K562 (cell line): ENCODE data around the gene FAM50B. TPM values are rescaled to one million over a fixed set of nuclear protein-coding genes. Genes with fewer than 3 reads are reported as not detected.

ENCODE experiments used
- ATAC-seq: fragments of 200-7000 bp; cut with Tn5 transposase; 3 replicates; pipeline ENCODE4 v1.9.1; 2020; ENCODE audit warnings: moderate library complexity
- BruUV-seq: library from RNA; stranded (reverse); fragments of 400-500 nt; replicated peaks from 2 replicates; lab custom pipeline; 2021; lab: Mats Ljungman, UMichigan
- CTCF ChIA-PET: fragments of 300-600 bp; formaldehyde crosslinking; extraction: SDS; loops from one replicate; lab custom pipeline; 2021; ENCODE audit warnings: low intra/inter-chr PET ratio; lab: Yijun Ruan, JAX
- POLR2A ChIA-PET: fragments of 300-600, 350-650 bp; sonication (Branson Sonifier 250); formaldehyde crosslinking; extraction: SDS; loops from one replicate; lab custom pipeline; 2021; ENCODE audit warnings: antibody characterized with exemption, inconsistent platforms; lab: Yijun Ruan, JAX
- DNase-seq, 4 experiments: peaks; one replicate each; pipeline versions ENCODE4 v3.0.0 to v3.0.0-alpha.2; 2011 to 2018; ENCODE audit warnings: low spot score in 3 of 4, mixed read lengths in 3 of 4; ENCODE audit errors: extremely low read depth in 1 of 4
- FAIRE-seq: peaks from 2 replicates; lab custom pipeline; 2011; peaks lifted over from hg19 to GRCh38; lab: Jason Lieb, UNC
- H2AFZ ChIP-seq: 2 replicates; pipeline ENCODE4 v1.6.0; 2011; ENCODE audit warnings: low read depth, low read length, control low read depth, inconsistent platforms
- H3K27ac ChIP-seq: fragments of 200-600 bp; 3 replicates; pipeline ENCODE4 v1.8.0; 2011; ENCODE audit warnings: low read depth, mild to moderate bottlenecking, control low read depth, inconsistent platforms, low read length, moderate library complexity, mixed read lengths; ENCODE audit errors: extremely low read depth
- H3K27me3 ChIP-seq, 2 experiments: fragments of 300-600 bp in 1 of 2; 2 replicates in 1 of 2; 3 replicates in 1 of 2; pipeline versions ENCODE4 v1.6.0 to v1.8.0; 2011; ENCODE audit warnings: inconsistent platforms in 2 of 2, low read length in 2 of 2, mild to moderate bottlenecking in 1 of 2, mixed read lengths in 1 of 2, moderate library complexity in 1 of 2; ENCODE audit not compliant: control insufficient read depth in 2 of 2, insufficient read depth in 2 of 2
- H3K36me3 ChIP-seq: fragments of 300-600 bp; 3 replicates; pipeline ENCODE4 v1.8.0; 2011; ENCODE audit warnings: mild to moderate bottlenecking, low read length, inconsistent platforms; ENCODE audit not compliant: control insufficient read depth, insufficient read depth
- H3K4me1 ChIP-seq, 2 experiments: fragments of 200-600 bp in 1 of 2; replicated peaks in 1 of 2; 2 replicates in 1 of 2; 3 replicates in 1 of 2; pipeline versions ENCODE4 v1.5.1 to v1.8.0; 2011; ENCODE audit warnings: inconsistent platforms in 2 of 2, low read length in 2 of 2, mild to moderate bottlenecking in 1 of 2, mixed read lengths in 1 of 2, moderate library complexity in 1 of 2; ENCODE audit not compliant: control insufficient read depth in 2 of 2, insufficient read depth in 2 of 2
- H3K4me2 ChIP-seq: 2 replicates; pipeline ENCODE4 v1.6.1; 2011; ENCODE audit warnings: low read length, control low read depth, inconsistent platforms, mixed read lengths; ENCODE audit not compliant: insufficient read depth
- H3K4me3 ChIP-seq: fragments of 200-600 bp; sonication (generic), shearing (Covaris generic); 2 replicates; pipeline ENCODE4 v1.5.1; 2016; ENCODE audit warnings: control low read depth, inconsistent platforms
- H3K79me2 ChIP-seq: fragments of 200-600 bp; 3 replicates; pipeline ENCODE4 v1.8.0; 2011; ENCODE audit warnings: low read length, inconsistent platforms; ENCODE audit not compliant: control insufficient read depth, insufficient read depth
- H3K9ac ChIP-seq, 2 experiments: 2 replicates each; pipeline versions ENCODE4 v1.6.0 to v1.6.1; 2011; ENCODE audit warnings: low read depth in 2 of 2, low read length in 2 of 2, control low read depth in 1 of 2, inconsistent platforms in 1 of 2, mild to moderate bottlenecking in 1 of 2, mixed read lengths in 1 of 2; ENCODE audit not compliant: insufficient read depth in 1 of 2
- H3K9me1 ChIP-seq: one replicate; pipeline ENCODE4 v1.6.0; 2011; ENCODE audit warnings: inconsistent platforms, mild to moderate bottlenecking, low read length, moderate library complexity; ENCODE audit not compliant: control insufficient read depth, insufficient read depth
- H3K9me3 ChIP-seq: replicated peaks from 2 replicates; pipeline ENCODE4 v1.5.1; 2011; ENCODE audit warnings: low read depth, low read length, inconsistent platforms; ENCODE audit not compliant: control insufficient read depth, insufficient read depth
- H4K20me1 ChIP-seq: replicated peaks from 2 replicates; pipeline ENCODE4 v1.6.1; 2011; ENCODE audit warnings: low read length, inconsistent platforms, mixed read lengths; ENCODE audit not compliant: control insufficient read depth, insufficient read depth
- ETS2 ChIP-seq: IDR thresholded peaks from 2 replicates; pipeline ENCODE4 v1.6.1; 2016; ENCODE audit warnings: borderline replicate concordance, missing genetic modification characterization, mild to moderate bottlenecking, moderate library complexity, missing compliant biosample characterization; ENCODE audit not compliant: poor library complexity, severe bottlenecking
- HDAC3 ChIP-seq: fragments of 450-650 bp; IDR thresholded peaks from 2 replicates; pipeline ENCODE4 v1.6.1; 2018; ENCODE audit warnings: borderline replicate concordance, mild to moderate bottlenecking, moderate library complexity; ENCODE audit not compliant: partially characterized antibody
- KAT8 ChIP-seq: fragments of 450-650 bp; IDR thresholded peaks from 2 replicates; pipeline ENCODE4 v1.6.1; 2016; ENCODE audit warnings: low read depth, mild to moderate bottlenecking
- MCM3 ChIP-seq: fragments of 450-650 bp; IDR thresholded peaks from 2 replicates; pipeline ENCODE4 v1.6.1; 2016
- MYC ChIP-seq, 2 experiments: fragments of 250-450 bp in 1 of 2; sonication (Bioruptor Pico) in 1 of 2; IDR thresholded peaks; 2 replicates each; pipeline versions ENCODE4 v1.5.1 to v1.6.1; 2012 to 2021; ENCODE audit warnings: low read depth in 2 of 2, borderline replicate concordance in 1 of 2, improper control_type of control experiment in 1 of 2, low read length in 1 of 2, mild to moderate bottlenecking in 1 of 2, moderate library complexity in 1 of 2
- POLR2B ChIP-seq: fragments of 450-650 bp; IDR thresholded peaks from 2 replicates; pipeline ENCODE4 v1.6.1; 2018; ENCODE audit warnings: low read depth; ENCODE audit not compliant: partially characterized antibody
- TSC22D4 ChIP-seq: fragments of 450-650 bp; IDR thresholded peaks from 2 replicates; pipeline ENCODE4 v1.6.1; 2016; ENCODE audit warnings: missing genetic modification characterization, missing biosample characterization, control low read depth
- ZNF143 ChIP-seq: sonication (generic); formaldehyde crosslinking; IDR thresholded peaks from 2 replicates; pipeline ENCODE4 v1.9.0; 2022; ENCODE audit warnings: mild to moderate bottlenecking, missing genetic modification reagents
- WGBS: fragments of 100-300 bp; shearing (Covaris generic); methylation state at CpG from one replicate; pipeline ENCODE4 v1.1.6; 2016; ENCODE audit warnings: low coverage, mixed read lengths; ENCODE audit not compliant: insufficient coverage; ENCODE audit errors: missing lambda C conversion rate; 5-methylcytosine and 5-hydroxymethylcytosine counted together
- in situ Hi-C: fragments of 300-500 bp; cut with MboI; formaldehyde crosslinking; loops from 4 replicates; pipeline ENCODE4 v1.15.0; 2018; ENCODE audit warnings: inconsistent platforms, mixed read lengths
- intact Hi-C: fragments of 100-400 bp; cut with micrococcal nuclease; formaldehyde crosslinking; loops from 2 replicates; pipeline ENCODE4 v1.14.2; 2022
- polyA plus RNA-seq, 8 experiments: library from polyadenylated mRNA; depleted of rRNA in 4 of 8; stranded (reverse) in 5 of 8; unstranded in 3 of 8; fragments of >200 nt; fragmentation: Nextera tagmentation in 2 of 8; fragmentation: Illumina TruSeq in 1 of 8; extraction: Ambion mirVana in 2 of 8; extraction: Trizol in 1 of 8; gene quantifications; 2 replicates each; pipeline versions ENCODE4 v1.2.1 to v1.2.3, GENCODE V29; 2011 to 2014; ENCODE audit warnings: inconsistent platforms in 1 of 8, missing spikeins in 1 of 8
- total RNA-seq, 7 experiments: library from RNA; depleted of rRNA in 6 of 7; stranded (reverse); fragments of >200 nt in 6 of 7; fragmentation: Illumina TruSeq in 2 of 7; extraction: Trizol in 2 of 7; gene quantifications; 2 replicates each; pipeline versions ENCODE4 v1.2.1 to v1.2.3, GENCODE V29; 2011 to 2021; ENCODE audit warnings: low replicate concordance in 1 of 7
- TF ChIP-seq, protein P1 (sequence below): fragments of 450-650 bp; formaldehyde crosslinking; conservative IDR thresholded peaks from 2 replicates; pipeline ENCODE4 v1.4.0; 2022; ENCODE audit warnings: mild to moderate bottlenecking, missing genetic modification characterization
- TF ChIP-seq, protein P2 (sequence below): sonication (generic); formaldehyde crosslinking; IDR thresholded peaks from 2 replicates; pipeline ENCODE4 v1.9.0; 2022; ENCODE audit warnings: mild to moderate bottlenecking, missing genetic modification reagents
- TF ChIP-seq, protein P3 (sequence below): fragments of 450-650 bp; IDR thresholded peaks from 2 replicates; pipeline ENCODE4 v1.6.1; 2017; ENCODE audit warnings: antibody characterized with exemption
- TF ChIP-seq, protein P4 (sequence below): fragments of 450-650 bp; IDR thresholded peaks from 2 replicates; pipeline ENCODE4 v1.6.1; 2016; ENCODE audit warnings: missing biosample characterization, missing genetic modification characterization

Gene FAM50B
- total and polyA plus RNA-seq, 9 of the 15 experiments (the other 6 are each of a cell fraction or from before 2014, with no cell fraction given) = 0.09 to 0.16 (median 0.13) TPM; not detected in 6

DNA sequence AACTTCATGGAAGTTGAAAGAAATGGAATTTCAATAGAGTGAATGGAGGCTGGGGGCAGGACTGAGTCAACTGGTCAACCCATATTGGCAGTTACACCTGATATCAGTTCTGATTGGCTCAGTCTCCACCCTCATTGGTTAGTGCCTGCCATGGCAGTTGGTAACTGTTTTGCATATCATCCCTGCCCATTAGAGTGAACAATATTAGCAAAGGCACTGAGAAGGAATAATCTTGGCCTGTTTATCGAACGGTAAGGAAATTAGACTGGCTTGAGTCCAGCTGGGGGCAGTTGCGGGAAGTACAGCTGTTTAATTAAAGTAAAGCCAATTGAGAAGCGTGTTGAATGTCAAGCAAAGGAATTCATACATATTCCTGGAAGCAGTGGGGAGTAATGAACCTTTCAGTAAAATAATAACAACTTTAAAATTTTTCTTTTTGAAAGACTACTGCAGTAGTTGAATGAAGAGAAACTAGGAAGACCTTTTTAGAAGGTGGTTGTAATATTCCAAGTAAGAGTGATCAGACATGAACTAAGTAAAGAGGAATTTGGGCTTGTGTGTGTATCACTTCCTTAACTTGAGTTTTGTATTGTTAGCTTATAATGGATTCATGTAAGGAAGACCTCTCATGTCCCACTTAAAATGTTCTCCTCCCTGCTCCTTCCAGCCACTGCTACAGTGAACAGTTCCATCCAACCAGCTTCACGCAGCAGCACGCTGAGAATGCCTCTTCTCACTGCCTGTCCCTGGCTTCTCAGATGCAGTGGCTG, 17.2 kb upstream of the FAM50B start:
- peaks cover 11 to 40% of the 10 kb centered on the region in 2 experiments; a peak in 3 of 5 replicates for H3K27me3 ChIP-seq
- intact Hi-C loops = no loop called here
- CTCF ChIA-PET = no interaction called here

More for the DNA sequence above, 17.2 kb upstream of the FAM50B start:
- Histone ChIP-seq H4K20me1 (no peaks in the 10 kb centered on the region), H3K9ac (no peak overlapping the region), H3K36me3 (no peaks in the 10 kb centered on the region), H3K4me3 (no peak overlapping the region), H2AFZ (no peak overlapping the region), H3K27ac (no peak overlapping the region), H3K79me2 (no peaks in the 10 kb centered on the region), H3K4me2 (no peak overlapping the region), H3K9me3 (no peaks in the 10 kb centered on the region), H3K4me1 (no peaks in the 10 kb centered on the region), H3K9me1 (no peaks in the 10 kb centered on the region)
- in situ Hi-C loops = no loop called here
- POLR2A ChIA-PET = interaction anchor here (0.6 kb wide), 1 partner anchor 103 kb away, joined by 3 read pairs; no protein-coding TSS in a partner anchor
- DNase-seq (no peak), FAIRE-seq (no peak), ATAC-seq (no peak)
- no TSS peak for BruUV-seq
- TF ChIP-seq TSC22D4 (tag) (no peak), MCM3 (no peak), ZNF143 (CRISPR knock-in tag) (no peak), MYC (IDR thresholded peaks at IDR 0.05; ENCODE audit: low read depth, low read length) (no peak), MYC (CRISPR knock-in tag; IDR thresholded peaks at IDR 0.05; ENCODE audit: borderline replicate concordance, low read depth) (no peak), KAT8 (no peak), POLR2B (no peak), ETS2 (no peak), HDAC3 (no peak)
- TF ChIP-seq, protein P1, sequence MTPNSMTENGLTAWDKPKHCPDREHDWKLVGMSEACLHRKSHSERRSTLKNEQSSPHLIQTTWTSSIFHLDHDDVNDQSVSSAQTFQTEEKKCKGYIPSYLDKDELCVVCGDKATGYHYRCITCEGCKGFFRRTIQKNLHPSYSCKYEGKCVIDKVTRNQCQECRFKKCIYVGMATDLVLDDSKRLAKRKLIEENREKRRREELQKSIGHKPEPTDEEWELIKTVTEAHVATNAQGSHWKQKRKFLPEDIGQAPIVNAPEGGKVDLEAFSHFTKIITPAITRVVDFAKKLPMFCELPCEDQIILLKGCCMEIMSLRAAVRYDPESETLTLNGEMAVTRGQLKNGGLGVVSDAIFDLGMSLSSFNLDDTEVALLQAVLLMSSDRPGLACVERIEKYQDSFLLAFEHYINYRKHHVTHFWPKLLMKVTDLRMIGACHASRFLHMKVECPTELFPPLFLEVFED (CRISPR knock-in tag) = no peak
- TF ChIP-seq, protein P2, sequence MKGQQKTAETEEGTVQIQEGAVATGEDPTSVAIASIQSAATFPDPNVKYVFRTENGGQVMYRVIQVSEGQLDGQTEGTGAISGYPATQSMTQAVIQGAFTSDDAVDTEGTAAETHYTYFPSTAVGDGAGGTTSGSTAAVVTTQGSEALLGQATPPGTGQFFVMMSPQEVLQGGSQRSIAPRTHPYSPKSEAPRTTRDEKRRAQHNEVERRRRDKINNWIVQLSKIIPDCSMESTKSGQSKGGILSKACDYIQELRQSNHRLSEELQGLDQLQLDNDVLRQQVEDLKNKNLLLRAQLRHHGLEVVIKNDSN (CRISPR knock-in tag) = no peak
- TF ChIP-seq, protein P3, sequence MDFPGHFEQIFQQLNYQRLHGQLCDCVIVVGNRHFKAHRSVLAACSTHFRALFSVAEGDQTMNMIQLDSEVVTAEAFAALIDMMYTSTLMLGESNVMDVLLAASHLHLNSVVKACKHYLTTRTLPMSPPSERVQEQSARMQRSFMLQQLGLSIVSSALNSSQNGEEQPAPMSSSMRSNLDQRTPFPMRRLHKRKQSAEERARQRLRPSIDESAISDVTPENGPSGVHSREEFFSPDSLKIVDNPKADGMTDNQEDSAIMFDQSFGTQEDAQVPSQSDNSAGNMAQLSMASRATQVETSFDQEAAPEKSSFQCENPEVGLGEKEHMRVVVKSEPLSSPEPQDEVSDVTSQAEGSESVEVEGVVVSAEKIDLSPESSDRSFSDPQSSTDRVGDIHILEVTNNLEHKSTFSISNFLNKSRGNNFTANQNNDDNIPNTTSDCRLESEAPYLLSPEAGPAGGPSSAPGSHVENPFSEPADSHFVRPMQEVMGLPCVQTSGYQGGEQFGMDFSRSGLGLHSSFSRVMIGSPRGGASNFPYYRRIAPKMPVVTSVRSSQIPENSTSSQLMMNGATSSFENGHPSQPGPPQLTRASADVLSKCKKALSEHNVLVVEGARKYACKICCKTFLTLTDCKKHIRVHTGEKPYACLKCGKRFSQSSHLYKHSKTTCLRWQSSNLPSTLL = no peak
- TF ChIP-seq, protein P4, sequence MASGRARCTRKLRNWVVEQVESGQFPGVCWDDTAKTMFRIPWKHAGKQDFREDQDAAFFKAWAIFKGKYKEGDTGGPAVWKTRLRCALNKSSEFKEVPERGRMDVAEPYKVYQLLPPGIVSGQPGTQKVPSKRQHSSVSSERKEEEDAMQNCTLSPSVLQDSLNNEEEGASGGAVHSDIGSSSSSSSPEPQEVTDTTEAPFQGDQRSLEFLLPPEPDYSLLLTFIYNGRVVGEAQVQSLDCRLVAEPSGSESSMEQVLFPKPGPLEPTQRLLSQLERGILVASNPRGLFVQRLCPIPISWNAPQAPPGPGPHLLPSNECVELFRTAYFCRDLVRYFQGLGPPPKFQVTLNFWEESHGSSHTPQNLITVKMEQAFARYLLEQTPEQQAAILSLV (tag) = no peak
- WGBS = 2% methylated on average over 6 of the region's 6 CpGs
